ENCODE data around the gene DLAT. TPM values are rescaled to one million over a fixed set of nuclear protein-coding genes. Genes with fewer than 3 reads are reported as not detected.
"Not testable (repeated sequence)": the region's sequence is repeated elsewhere in the genome, so short reads cannot be mapped to it uniquely, and the experiment has no call there.

Gene DLAT
- total RNA-seq, 1 donor from 2014 or later = 41.0 TPM

DNA sequence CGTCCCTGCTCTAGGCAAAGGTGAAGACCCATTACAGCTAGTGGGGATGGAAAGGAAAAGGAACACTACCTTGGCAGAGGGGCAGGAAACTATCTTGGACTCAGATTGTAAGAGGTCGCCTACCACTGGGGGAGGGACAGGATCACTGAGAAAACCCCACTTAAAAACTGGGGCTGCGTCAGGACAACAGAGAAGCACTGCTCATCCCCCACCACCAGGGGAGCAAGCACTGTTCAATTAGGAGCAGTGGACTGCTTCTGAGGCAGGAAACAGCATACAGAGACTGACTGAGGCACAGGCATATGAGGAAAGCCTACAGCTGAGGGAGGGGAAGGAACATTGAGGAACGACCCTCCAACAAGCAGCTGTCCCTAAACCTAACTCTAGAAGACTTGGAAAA, 20.8 kb upstream of the DLAT start:
- DNase-seq (ENCODE audit: low read depth) = no peak
- TF ChIP-seq CTCF (conservative IDR thresholded peaks at IDR 0.05; ENCODE audit: low read depth, low read length) = peak; percentile 48
- no peak overlapping the region for H3K4me3 ChIP-seq (ENCODE audit: low read depth, low read length)

GRCh38 chr11:112005422-112006094, 19.6 kb upstream of the DLAT start:
- no peak for DNase-seq (ENCODE audit: low read depth)
- TF ChIP-seq CTCF (conservative IDR thresholded peaks at IDR 0.05; ENCODE audit: low read depth, low read length) = no peak
- no peak overlapping the region for H3K4me3 ChIP-seq (ENCODE audit: low read depth, low read length)

- DNase-seq (ENCODE audit: low read depth); H3K4me3 ChIP-seq (ENCODE audit: low read depth, low read length): not testable (repeated sequence)
These were observed 19.1 kb upstream of the DLAT start for GRCh38 chr11:112006095-112006441.

DNA sequence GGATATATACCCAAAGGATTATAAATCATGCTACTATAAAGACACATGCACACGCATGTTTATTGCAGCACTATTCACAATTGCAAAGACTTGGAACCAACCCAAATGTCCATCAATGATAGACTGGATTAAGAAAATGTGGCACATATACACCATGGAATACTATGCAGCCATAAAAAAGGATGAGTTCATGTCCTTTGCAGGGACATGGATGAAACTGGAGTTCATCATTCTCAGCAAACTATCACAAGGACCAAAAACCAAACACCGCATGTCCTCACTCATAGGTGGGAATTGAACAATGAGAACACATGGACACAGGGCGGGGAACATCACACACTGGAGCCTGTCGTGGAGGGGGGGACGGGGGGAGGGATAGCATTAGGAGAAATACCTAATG, 13.8 kb upstream of the DLAT start:
- H3K4me3 ChIP-seq (ENCODE audit: low read depth, low read length); DNase-seq (ENCODE audit: low read depth): not testable (repeated sequence)

- TF ChIP-seq CTCF (conservative IDR thresholded peaks at IDR 0.05; ENCODE audit: low read depth, low read length) = no peak
- no peak for DNase-seq (ENCODE audit: low read depth)
These were observed 12.3 kb upstream of the DLAT start for GRCh38 chr11:112012874-112013273.

GRCh38 chr11:112013497-112014164, 11.6 kb upstream of the DLAT start:
- no peak for DNase-seq (ENCODE audit: low read depth)
- no peak overlapping the region for H3K4me3 ChIP-seq (ENCODE audit: low read depth, low read length)
- no peak for TF ChIP-seq CTCF (conservative IDR thresholded peaks at IDR 0.05; ENCODE audit: low read depth, low read length)

More at GRCh38 chr11:112012874-112013273, 12.3 kb upstream of the DLAT start:
- no peak overlapping the region for H3K4me3 ChIP-seq (ENCODE audit: low read depth, low read length)

DNA sequence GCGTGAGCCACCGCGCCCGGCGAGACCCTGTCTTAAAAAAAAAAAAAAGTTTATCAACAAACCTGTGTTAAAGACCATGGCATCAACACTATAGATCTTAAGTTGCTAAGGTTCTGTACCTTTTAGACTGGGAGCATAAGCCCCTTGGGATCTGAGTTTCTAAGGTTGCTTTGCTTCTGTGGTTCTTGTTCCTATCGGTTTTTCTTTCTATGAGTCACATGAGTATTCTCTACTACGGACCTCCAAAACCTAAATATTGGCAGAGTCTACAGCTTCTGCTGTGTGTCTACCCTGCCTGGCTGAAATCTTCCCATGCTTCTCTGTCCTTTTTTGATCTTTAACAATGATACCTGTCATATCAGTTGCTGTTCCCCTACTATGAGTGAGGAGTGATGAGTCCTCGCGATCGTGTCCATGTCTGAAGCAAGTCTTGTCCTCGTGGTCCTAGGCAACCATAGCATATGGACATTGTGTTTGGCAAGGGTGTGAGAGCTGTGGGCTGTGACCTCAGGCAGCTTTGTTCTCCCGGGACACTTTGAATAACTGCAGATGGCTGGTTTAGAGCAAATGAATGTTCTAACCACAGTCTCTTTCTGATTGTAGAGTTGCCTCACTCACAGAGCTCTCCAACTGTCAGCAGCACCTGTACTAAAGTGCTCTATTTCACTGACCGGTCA, 9.0 kb upstream of the DLAT start:
- TF ChIP-seq CTCF (conservative IDR thresholded peaks at IDR 0.05; ENCODE audit: low read depth, low read length) = no peak
- DNase-seq (ENCODE audit: low read depth) = no peak

More for the DNA sequence above, 9.0 kb upstream of the DLAT start:
- no peak overlapping the region for H3K4me3 ChIP-seq (ENCODE audit: low read depth, low read length)

Data from epithelial cell of proximal tubule (primary cell).